Heart right ventricle (tissue), 16 donors: ENCODE measurements around the gene PFDN6. TPM values are rescaled to one million over a fixed set of nuclear protein-coding genes. Genes with fewer than 3 reads are reported as not detected.
A peak's percentile ranks its signal among the peaks of the same experiment; 100 is the strongest.

Source experiments
- ATAC-seq, 8 donors: fragments of 200-7000 bp; cut with Tn5 transposase; one replicate each; pipeline ENCODE4 v1.9.1; 2020; ENCODE audit warnings: mild to moderate bottlenecking in 8 of 8, moderate library complexity in 8 of 8, moderate number of reproducible peaks in 1 of 8
- DNase-seq, 2 donors: peaks; one replicate each; pipeline ENCODE4 v3.0.0-alpha.2; 2020
- H3K27ac ChIP-seq, 10 donors: fragments of 200-600 bp; sonication (generic) in 2 of 10; one replicate each; pipeline versions ENCODE4 v1.5.0 to v1.8.0; 2020 to 2022; ENCODE audit warnings: mild to moderate bottlenecking in 3 of 10
- H3K27me3 ChIP-seq, 7 donors: fragments of 200-600 bp; one replicate each; pipeline ENCODE4 v1.8.0; 2021 to 2022; ENCODE audit warnings: mild to moderate bottlenecking in 2 of 7
- H3K36me3 ChIP-seq, 9 donors: fragments of 200-600 bp; sonication (generic) in 1 of 9; one replicate each; pipeline versions ENCODE4 v1.5.0 to v1.8.0; 2020 to 2022; ENCODE audit warnings: mild to moderate bottlenecking in 2 of 9
- H3K4me1 ChIP-seq, 9 donors: fragments of 200-600 bp; sonication (generic) in 1 of 9; one replicate each; pipeline versions ENCODE4 v1.5.0 to v1.8.0; 2020 to 2022; ENCODE audit warnings: mild to moderate bottlenecking in 4 of 9
- H3K4me3 ChIP-seq, 10 donors: fragments of 200-600 bp; sonication (generic) in 2 of 10; one replicate each; pipeline versions ENCODE4 v1.5.0 to v1.8.0; 2020 to 2022; ENCODE audit warnings: mild to moderate bottlenecking in 7 of 10, moderate library complexity in 2 of 10
- H3K9me3 ChIP-seq, 11 donors: fragments of 200-600 bp in 10 of 11; sonication (generic) in 2 of 11; one replicate each; pipeline versions ENCODE4 v1.5.0 to v1.8.0; 2013 to 2022; ENCODE audit warnings: mild to moderate bottlenecking in 2 of 11, control low read depth in 1 of 11, moderate library complexity in 1 of 11
- WGBS, 2 donors: extraction: QIAGEN DNeasy Blood & Tissue Kit; methylation state at CpG; one replicate each; pipeline ENCODE4 v1.1.7; 2013; ENCODE audit warnings: inconsistent platforms in 1 of 2; 5-methylcytosine and 5-hydroxymethylcytosine counted together
- intact Hi-C, 10 donors: fragments of 100-400 bp; cut with DNase I; formaldehyde crosslinking; loops; one replicate each; pipeline versions ENCODE4 v1.11.1 to v1.14.2; 2022
- polyA plus RNA-seq, 2 donors: library from polyadenylated mRNA; stranded (reverse); fragments of 200-250 nt; gene quantifications; one replicate each; pipeline ENCODE4 v1.2.3, GENCODE V29; 2013
- total RNA-seq, 10 donors: library from RNA; stranded (reverse); fragmentation: NEBNext Ultra II Directional in 3 of 10; extraction: Animal tissue kit (Norgen Biotek cat#: 25700) in 3 of 10; gene quantifications; one replicate each; pipeline versions ENCODE4 v1.2.1 to v1.2.4, GENCODE V29; 2021 to 2023
- TF ChIP-seq, protein P1 (sequence below), 9 donors: fragments of 200-600 bp; sonication (generic) in 2 of 9; IDR thresholded peaks; one replicate each; pipeline versions ENCODE4 v1.5.0 to v1.8.0; 2021 to 2022; ENCODE audit warnings: antibody characterized with exemption in 9 of 9, mild to moderate bottlenecking in 5 of 9, moderate library complexity in 1 of 9
- donor health status: Arrhythmogenic right ventricular cardiomyopathy.
- donor health status: ischemic (EF 13 %, LVEDD 7.1; RV severe dilation, severe dysfunction).
- donor health status: healthy with polysubstance abuse.
- donor health status: DM: no; HTN: yes; CAD: no.
- donor health status: DM: no; HTN: no; CAD: no.
- donor health status: ischemic (EF 25% LVEDD 6.9; RV normal size, moderate dysfunction).
- donor health status: ischemic (EF 25% LVEDD 5.7; RV mildly dilated, moderate dysfunction).
- donor health status: healthy.
- donor health status: DM: yes; HTN: yes; CAD: no.
- donor health status: Ischemic cardiomyopathy.
- donor health status: ischemic (EF 35%, LVEDD 5.7; RV mildly dilated, moderate dysfunction).
- donor health status: nonischemic (EF 11% LVEDD 7.7; RV severe dilation, severe dysfunction).
- donor health status: DM: yes; HTN: yes; CAD: no.
- donor health status: PGD.
- donor health status: ischemic (EF 29% LVEDD 5.4; RV normal size, mild dysfunction).
- donor health status: nonischemic (EF 23%, LVEDD 6.1; RV moderate dilation, normal function).

PFDN6 gene
- total and polyA plus RNA-seq, 12 donors = 31.7 to 448 (median 43.4) TPM

GRCh38 chr6:33315793-33316602 is 26.6 kb downstream of the PFDN6 start:
- Histone ChIP-seq H3K27ac (peak overlapping the region in 6 of 10 donors; percentile 21 to 99 (median 86)), H3K4me3 (no peak overlapping the region), H3K9me3 (no peaks in the 10 kb centered on the region), H3K36me3 (peaks cover 0 to 46% (median 18%) of the 10 kb centered on the region in 9 donors), H3K27me3 (no peaks in the 10 kb centered on the region), H3K4me1 (peaks cover 13 to 75% (median 66%) of the 10 kb centered on the region in 9 donors)
- TF ChIP-seq, protein P1, sequence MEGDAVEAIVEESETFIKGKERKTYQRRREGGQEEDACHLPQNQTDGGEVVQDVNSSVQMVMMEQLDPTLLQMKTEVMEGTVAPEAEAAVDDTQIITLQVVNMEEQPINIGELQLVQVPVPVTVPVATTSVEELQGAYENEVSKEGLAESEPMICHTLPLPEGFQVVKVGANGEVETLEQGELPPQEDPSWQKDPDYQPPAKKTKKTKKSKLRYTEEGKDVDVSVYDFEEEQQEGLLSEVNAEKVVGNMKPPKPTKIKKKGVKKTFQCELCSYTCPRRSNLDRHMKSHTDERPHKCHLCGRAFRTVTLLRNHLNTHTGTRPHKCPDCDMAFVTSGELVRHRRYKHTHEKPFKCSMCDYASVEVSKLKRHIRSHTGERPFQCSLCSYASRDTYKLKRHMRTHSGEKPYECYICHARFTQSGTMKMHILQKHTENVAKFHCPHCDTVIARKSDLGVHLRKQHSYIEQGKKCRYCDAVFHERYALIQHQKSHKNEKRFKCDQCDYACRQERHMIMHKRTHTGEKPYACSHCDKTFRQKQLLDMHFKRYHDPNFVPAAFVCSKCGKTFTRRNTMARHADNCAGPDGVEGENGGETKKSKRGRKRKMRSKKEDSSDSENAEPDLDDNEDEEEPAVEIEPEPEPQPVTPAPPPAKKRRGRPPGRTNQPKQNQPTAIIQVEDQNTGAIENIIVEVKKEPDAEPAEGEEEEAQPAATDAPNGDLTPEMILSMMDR (IDR thresholded peaks at IDR 0.05) = no peak
- 86 to 89% methylated on average over 17 of the region's 17 CpGs for WGBS, 2 donors
- ATAC-seq (no peak), DNase-seq (no peak)
- intact Hi-C loops = loop anchor here in 5 of 10 donors (2.0 to 10.0 kb wide), 3 partner anchors 17 to 99 kb away; partner anchors contain the start of genes CUTA (in 2 of the 5), PHF1 (in 2 of the 5), RGL2 (in 2 of the 5) and RPS18 (in 1 of the 5)

GRCh38 chr6:33316603-33317418 is 27.4 kb downstream of the PFDN6 start:
- H3K4me1 ChIP-seq = peaks cover 17 to 75% (median 68%) of the 10 kb centered on the region in 9 donors
- 68 to 72% methylated on average over 19 of the region's 19 CpGs for WGBS, 2 donors
- TF ChIP-seq, protein P1 (IDR thresholded peaks at IDR 0.05) = no peak
- peak in 1 of 2 donors; percentile 57 for DNase-seq
- peak overlapping the region in 9 of 10 donors; percentile 37 to 73 (median 63) for H3K4me3 ChIP-seq
- peak in 1 of 8 donors; percentile 4 for ATAC-seq
- H3K27ac ChIP-seq = peak overlapping the region in 9 of 10 donors; percentile 75 to 93 (median 86)
- intact Hi-C loops = loop anchor here in 5 of 10 donors (2.0 to 10.0 kb wide), 3 partner anchors 18 to 98 kb away; partner anchors contain the start of genes CUTA (in 2 of the 5), PHF1 (in 2 of the 5), RGL2 (in 2 of the 5) and RPS18 (in 1 of the 5)
- no peaks in the 10 kb centered on the region for H3K27me3 ChIP-seq
- peaks cover 0 to 43% (median 17%) of the 10 kb centered on the region in 9 donors for H3K36me3 ChIP-seq
- no peaks in the 10 kb centered on the region for H3K9me3 ChIP-seq

DNA sequence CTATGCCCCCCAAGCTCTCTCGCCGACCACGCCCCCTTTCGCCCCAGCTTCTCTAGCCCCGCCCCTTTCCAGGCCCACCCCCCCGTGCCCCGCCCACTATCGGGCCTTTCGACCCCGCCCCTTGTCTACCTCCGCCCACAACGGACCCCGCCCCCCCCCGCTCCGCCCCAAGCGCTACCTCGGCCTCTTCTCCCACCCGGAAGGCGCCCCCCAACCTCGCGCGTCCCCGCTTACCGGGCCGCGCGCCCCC is 27.9 kb downstream of the PFDN6 start:
- Histone ChIP-seq H3K27me3 (no peaks in the 10 kb centered on the region), H3K4me1 (peaks cover 17 to 74% (median 68%) of the 10 kb centered on the region in 9 donors), H3K36me3 (peaks cover 0 to 41% (median 17%) of the 10 kb centered on the region in 9 donors), H3K4me3 (peak overlapping the region; percentile 5 to 73 (median 60)), H3K9me3 (no peaks in the 10 kb centered on the region), H3K27ac (peak overlapping the region in 9 of 10 donors; percentile 75 to 93 (median 86))
- WGBS, 2 donors = 0 to 1% methylated on average over 10 to 22 of the region's 27 CpGs
- intact Hi-C loops = loop anchor here in 5 of 10 donors (2.0 to 10.0 kb wide), 3 partner anchors 19 to 97 kb away; partner anchors contain the start of genes CUTA (in 2 of the 5), PHF1 (in 2 of the 5), RGL2 (in 2 of the 5) and RPS18 (in 1 of the 5)
- TF ChIP-seq, protein P1 (IDR thresholded peaks at IDR 0.05) = no peak
- ATAC-seq (peak in 7 of 8 donors; percentile 0 to 4 (median 0)), DNase-seq (peak in 1 of 2 donors; percentile 58)
